Caco-2 (cell line): ENCODE measurements around the gene ANKRD40CL. TPM values are rescaled to one million over a fixed set of nuclear protein-coding genes. Genes with fewer than 3 reads are reported as not detected.

Experiments used
- BruUV-seq: library from RNA; stranded (reverse); fragments of 400-500 nt; replicated peaks from 2 replicates; lab custom pipeline; 2021; lab: Mats Ljungman, UMichigan
- CTCF ChIA-PET: fragments of 300-600 bp; sonication (Branson Sonifier 250); formaldehyde crosslinking; loops from one replicate; lab custom pipeline; 2022; ENCODE audit warnings: antibody characterized with exemption; lab: Charles Lee
- POLR2A ChIA-PET: fragments of 300-600 bp; sonication (Branson Sonifier 250); formaldehyde crosslinking; loops from one replicate; lab custom pipeline; 2022; ENCODE audit warnings: antibody characterized with exemption; lab: Charles Lee
- DNase-seq, 2 experiments: peaks; one replicate each; pipeline versions ENCODE4 v3.0.0 to v3.0.0-alpha.2; 2020 to 2022
- H3K27me3 ChIP-seq: replicated peaks from 2 replicates; pipeline ENCODE4 v1.6.0; 2011; ENCODE audit warnings: low read length; ENCODE audit not compliant: control insufficient read depth, insufficient read depth
- H3K36me3 ChIP-seq: 2 replicates; pipeline ENCODE4 v1.5.1; 2011; ENCODE audit warnings: low read length; ENCODE audit not compliant: control insufficient read depth, insufficient read depth
- H3K4me1 ChIP-seq: fragments of 250-450 bp; sonication (Bioruptor Pico); 2 replicates; pipeline ENCODE4 v1.5.1; 2020; ENCODE audit warnings: mild to moderate bottlenecking
- H3K4me3 ChIP-seq: 2 replicates; pipeline ENCODE4 v1.5.1; 2011; ENCODE audit warnings: low read depth, mild to moderate bottlenecking, control low read depth, low read length
- H3K9me3 ChIP-seq: fragments of 250-450 bp; sonication (Bioruptor Pico); 2 replicates; pipeline ENCODE4 v1.5.1; 2020; ENCODE audit warnings: mild to moderate bottlenecking, moderate library complexity
- H3K27ac Mint-ChIP-seq: one replicate; pipeline ENCODE4 v1.8.0; 2022; ENCODE audit warnings: mixed read lengths; ENCODE audit not compliant: unreplicated experiment
- H3K27me3 Mint-ChIP-seq: one replicate; pipeline ENCODE4 v1.8.0; 2022; ENCODE audit warnings: mixed read lengths; ENCODE audit not compliant: insufficient read depth, unreplicated experiment
- H3K36me3 Mint-ChIP-seq: one replicate; pipeline ENCODE4 v1.8.0; 2022; ENCODE audit warnings: mild to moderate bottlenecking, mixed read lengths; ENCODE audit not compliant: insufficient read depth, unreplicated experiment
- H3K4me1 Mint-ChIP-seq: one replicate; pipeline ENCODE4 v1.8.0; 2022; ENCODE audit warnings: low read depth, mixed read lengths; ENCODE audit not compliant: unreplicated experiment
- H3K4me3 Mint-ChIP-seq: one replicate; pipeline ENCODE4 v1.8.0; 2022; ENCODE audit warnings: mild to moderate bottlenecking, moderate library complexity, mixed read lengths; ENCODE audit not compliant: unreplicated experiment
- H3K9me3 Mint-ChIP-seq: one replicate; pipeline ENCODE4 v1.8.0; 2022; ENCODE audit warnings: mixed read lengths; ENCODE audit not compliant: unreplicated experiment
- intact Hi-C: fragments of 100-400 bp; cut with micrococcal nuclease; formaldehyde crosslinking; loops from one replicate; pipeline ENCODE4 v1.10.0; 2022; ENCODE audit not compliant: unreplicated experiment
- total RNA-seq: library from RNA; stranded (reverse); gene quantifications from 2 replicates; pipeline ENCODE4 v1.2.3, GENCODE V29; 2022
- TF ChIP-seq, protein P1 (sequence below), 2 experiments: fragments of 200-600 bp in 1 of 2; IDR thresholded peaks; 1 replicate in 1 of 2; 2 replicates in 1 of 2; pipeline versions ENCODE4 v1.5.1 to v1.8.0; 2011 to 2022; ENCODE audit warnings: antibody characterized with exemption in 1 of 2, control low read depth in 1 of 2, inconsistent platforms in 1 of 2, low read depth in 1 of 2, low read length in 1 of 2, mild to moderate bottlenecking in 1 of 2, moderate library complexity in 1 of 2; ENCODE audit not compliant: insufficient read depth in 1 of 2, severe bottlenecking in 1 of 2, unreplicated experiment in 1 of 2

The ANKRD40CL gene
- total RNA-seq, 1 experiment from 2014 or later: 11.2 TPM

DNA sequence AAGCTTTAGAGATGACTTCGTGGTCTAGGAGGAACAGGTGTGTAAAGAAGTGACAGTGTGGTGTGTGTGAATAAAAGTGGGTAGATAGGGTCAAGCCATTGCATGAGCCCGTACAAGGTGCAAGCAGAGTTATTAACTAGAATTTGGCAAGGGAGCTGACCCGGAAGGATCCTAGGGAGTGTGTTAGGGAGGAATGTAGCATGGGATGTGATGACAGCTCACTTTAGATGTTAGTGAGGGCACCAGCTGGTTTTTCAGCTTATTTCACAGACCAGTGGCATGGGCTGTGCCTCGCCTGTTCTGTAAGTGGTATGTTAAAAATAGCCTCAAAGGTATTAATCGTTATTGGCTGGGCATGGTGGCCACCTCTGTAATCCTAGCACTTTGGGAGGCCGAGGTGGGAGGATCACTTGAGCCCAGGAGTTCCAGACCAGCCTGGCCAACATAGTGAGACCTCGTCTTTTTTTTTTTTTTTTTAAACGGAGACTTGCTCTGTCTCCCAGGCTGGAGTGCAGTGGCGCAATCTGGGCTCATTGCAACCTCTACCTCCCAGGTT lies 8.3 kb downstream of the ANKRD40CL start:
- H3K27me3 ChIP-seq: no peaks in the 10 kb centered on the region
- no peaks in the 10 kb centered on the region for H3K36me3 ChIP-seq
- no peaks in the 10 kb centered on the region for H3K9me3 ChIP-seq
- TF ChIP-seq, protein P1, sequence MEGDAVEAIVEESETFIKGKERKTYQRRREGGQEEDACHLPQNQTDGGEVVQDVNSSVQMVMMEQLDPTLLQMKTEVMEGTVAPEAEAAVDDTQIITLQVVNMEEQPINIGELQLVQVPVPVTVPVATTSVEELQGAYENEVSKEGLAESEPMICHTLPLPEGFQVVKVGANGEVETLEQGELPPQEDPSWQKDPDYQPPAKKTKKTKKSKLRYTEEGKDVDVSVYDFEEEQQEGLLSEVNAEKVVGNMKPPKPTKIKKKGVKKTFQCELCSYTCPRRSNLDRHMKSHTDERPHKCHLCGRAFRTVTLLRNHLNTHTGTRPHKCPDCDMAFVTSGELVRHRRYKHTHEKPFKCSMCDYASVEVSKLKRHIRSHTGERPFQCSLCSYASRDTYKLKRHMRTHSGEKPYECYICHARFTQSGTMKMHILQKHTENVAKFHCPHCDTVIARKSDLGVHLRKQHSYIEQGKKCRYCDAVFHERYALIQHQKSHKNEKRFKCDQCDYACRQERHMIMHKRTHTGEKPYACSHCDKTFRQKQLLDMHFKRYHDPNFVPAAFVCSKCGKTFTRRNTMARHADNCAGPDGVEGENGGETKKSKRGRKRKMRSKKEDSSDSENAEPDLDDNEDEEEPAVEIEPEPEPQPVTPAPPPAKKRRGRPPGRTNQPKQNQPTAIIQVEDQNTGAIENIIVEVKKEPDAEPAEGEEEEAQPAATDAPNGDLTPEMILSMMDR (IDR thresholded peaks at IDR 0.05; ENCODE audit: insufficient read depth in 1 of 2, low read depth in 1 of 2, low read length in 1 of 2, severe bottlenecking in 1 of 2, unreplicated experiment in 1 of 2): no peak
- Mint-ChIP-seq H3K27ac (no peak overlapping the region), H3K4me1 (peaks cover 27% of the 10 kb centered on the region), H3K4me3 (no peak overlapping the region), H3K9me3 (no peaks in the 10 kb centered on the region), H3K27me3 (no peaks in the 10 kb centered on the region), H3K36me3 (peaks cover 48% of the 10 kb centered on the region)
- POLR2A ChIA-PET: interaction anchor here (0.6 kb wide), 1 partner anchor 208 kb away, joined by 4 read pairs; no protein-coding TSS in a partner anchor
- TSS peak; percentile 19 for BruUV-seq
- intact Hi-C loops: no loop called here
- peak in 1 of 2 experiments; percentile 40 for DNase-seq
- peaks cover 23% of the 10 kb centered on the region for H3K4me1 ChIP-seq
- CTCF ChIA-PET: interaction anchor here (0.6 to 1.3 kb wide), 3 partner anchors 24 to 104 kb away, joined by 3 read pairs; no protein-coding TSS in a partner anchor
- no peak overlapping the region for H3K4me3 ChIP-seq

DNA sequence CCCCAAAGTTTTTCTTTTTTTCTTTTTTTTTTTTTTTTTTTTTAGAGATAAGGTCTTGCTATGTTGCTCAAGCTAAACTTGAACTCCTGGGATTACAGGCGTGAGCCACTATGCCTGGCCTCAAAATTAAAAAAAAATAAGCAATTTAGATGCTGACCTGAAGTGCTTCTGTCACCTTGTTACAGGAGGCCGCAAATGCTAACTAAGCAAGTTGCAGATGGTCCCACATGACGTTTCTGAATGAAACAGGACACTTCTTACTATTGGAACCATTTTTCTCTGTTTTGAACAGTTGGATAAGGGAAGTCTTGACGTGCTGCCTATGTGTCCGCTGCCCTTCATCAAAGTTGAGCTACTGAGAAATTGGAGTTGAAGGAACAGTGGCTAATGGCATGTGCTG lies 8.8 kb downstream of the ANKRD40CL start:
- Mint-ChIP-seq H3K9me3 (no peaks in the 10 kb centered on the region), H3K27ac (no peak overlapping the region), H3K4me3 (no peak overlapping the region), H3K36me3 (peaks cover 54% of the 10 kb centered on the region), H3K27me3 (no peaks in the 10 kb centered on the region), H3K4me1 (peaks cover 24% of the 10 kb centered on the region)
- no peaks in the 10 kb centered on the region for H3K9me3 ChIP-seq
- TF ChIP-seq, protein P1 (IDR thresholded peaks at IDR 0.05; ENCODE audit: insufficient read depth in 1 of 2, low read depth in 1 of 2, low read length in 1 of 2, severe bottlenecking in 1 of 2, unreplicated experiment in 1 of 2): no peak
- H3K36me3 ChIP-seq: no peaks in the 10 kb centered on the region
- peaks cover 17% of the 10 kb centered on the region for H3K4me1 ChIP-seq
- POLR2A ChIA-PET: interaction anchor here (0.6 kb wide), 1 partner anchor 208 kb away, joined by 4 read pairs; no protein-coding TSS in a partner anchor
- no TSS peak for BruUV-seq
- intact Hi-C loops: no loop called here
- no peak for DNase-seq
- CTCF ChIA-PET: interaction anchor here (1.3 kb wide), 1 partner anchor 24 kb away, joined by 3 read pairs; no protein-coding TSS in a partner anchor
- H3K4me3 ChIP-seq: no peak overlapping the region
- H3K27me3 ChIP-seq: no peaks in the 10 kb centered on the region

DNA sequence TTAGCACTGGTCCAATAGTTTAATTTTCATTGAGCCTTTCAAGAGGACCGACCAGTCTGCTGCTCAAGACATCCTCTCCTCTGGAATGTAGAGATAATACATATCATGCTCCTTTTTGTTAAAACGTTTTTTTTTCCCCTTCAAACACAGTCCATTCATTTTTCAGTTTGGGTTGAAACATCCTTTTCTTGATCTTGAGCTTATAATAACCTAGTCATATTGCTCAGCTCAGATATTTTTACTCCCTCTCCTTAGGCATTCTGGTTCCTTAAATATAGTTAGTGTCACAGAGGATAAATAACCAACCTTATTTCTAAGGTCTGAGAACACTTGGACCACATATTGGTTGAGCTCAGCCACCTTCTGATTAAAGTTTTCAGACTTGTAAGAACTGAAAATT lies 12.8 kb downstream of the ANKRD40CL start:
- Histone ChIP-seq H3K4me3 (no peak overlapping the region), H3K4me1 (peaks cover 17% of the 10 kb centered on the region), H3K27me3 (no peaks in the 10 kb centered on the region), H3K36me3 (peaks cover 6% of the 10 kb centered on the region; the same call in 1 of the 2 replicates), H3K9me3 (no peaks in the 10 kb centered on the region)
- TF ChIP-seq, protein P1 (IDR thresholded peaks at IDR 0.05; ENCODE audit: insufficient read depth in 1 of 2, low read depth in 1 of 2, low read length in 1 of 2, severe bottlenecking in 1 of 2, unreplicated experiment in 1 of 2): no peak
- DNase-seq: no peak
- ChIA-PET CTCF (no interaction called here), POLR2A (interaction anchor here (1.1 kb wide), 2 partner anchors 35 to 112 kb away, joined by 3 to 4 read pairs; partner anchors contain the start of genes LUC7L3 and TOB1)
- intact Hi-C loops: no loop called here
- Mint-ChIP-seq H3K4me3 (no peak overlapping the region), H3K4me1 (peaks cover 18% of the 10 kb centered on the region), H3K27me3 (no peaks in the 10 kb centered on the region), H3K36me3 (peaks cover 93% of the 10 kb centered on the region), H3K27ac (no peak overlapping the region), H3K9me3 (no peaks in the 10 kb centered on the region)
- BruUV-seq: no TSS peak
